Measurements from ENCODE around the gene INHBB.

INHBB gene

DNA sequence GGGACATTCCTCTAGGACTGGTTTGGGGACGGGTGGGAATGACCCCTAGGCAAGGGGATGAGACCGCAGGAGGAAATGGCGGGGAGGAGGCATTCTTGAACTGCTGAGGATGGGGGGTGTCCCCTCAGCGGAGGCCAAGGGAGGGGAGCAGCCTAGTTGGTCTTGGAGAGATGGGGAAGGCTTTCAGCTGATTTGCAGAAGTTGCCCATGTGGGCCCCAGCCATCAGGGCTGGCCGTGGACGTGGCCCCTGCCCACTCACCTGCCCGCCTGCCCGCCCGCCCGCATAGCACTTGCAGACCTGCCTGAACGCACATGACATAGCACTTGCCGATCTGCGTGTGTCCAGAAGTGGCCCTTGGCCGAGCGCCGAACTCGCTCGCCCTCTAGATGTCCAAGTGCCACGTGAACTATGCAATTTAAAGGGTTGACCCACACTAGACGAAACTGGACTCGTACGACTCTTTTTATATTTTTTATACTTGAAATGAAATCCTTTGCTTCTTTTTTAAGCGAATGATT, 4.9 kb downstream of the INHBB start:
- H3K4me3 ChIP-seq (ENCODE audit: low read length): no peak overlapping the region

DNA sequence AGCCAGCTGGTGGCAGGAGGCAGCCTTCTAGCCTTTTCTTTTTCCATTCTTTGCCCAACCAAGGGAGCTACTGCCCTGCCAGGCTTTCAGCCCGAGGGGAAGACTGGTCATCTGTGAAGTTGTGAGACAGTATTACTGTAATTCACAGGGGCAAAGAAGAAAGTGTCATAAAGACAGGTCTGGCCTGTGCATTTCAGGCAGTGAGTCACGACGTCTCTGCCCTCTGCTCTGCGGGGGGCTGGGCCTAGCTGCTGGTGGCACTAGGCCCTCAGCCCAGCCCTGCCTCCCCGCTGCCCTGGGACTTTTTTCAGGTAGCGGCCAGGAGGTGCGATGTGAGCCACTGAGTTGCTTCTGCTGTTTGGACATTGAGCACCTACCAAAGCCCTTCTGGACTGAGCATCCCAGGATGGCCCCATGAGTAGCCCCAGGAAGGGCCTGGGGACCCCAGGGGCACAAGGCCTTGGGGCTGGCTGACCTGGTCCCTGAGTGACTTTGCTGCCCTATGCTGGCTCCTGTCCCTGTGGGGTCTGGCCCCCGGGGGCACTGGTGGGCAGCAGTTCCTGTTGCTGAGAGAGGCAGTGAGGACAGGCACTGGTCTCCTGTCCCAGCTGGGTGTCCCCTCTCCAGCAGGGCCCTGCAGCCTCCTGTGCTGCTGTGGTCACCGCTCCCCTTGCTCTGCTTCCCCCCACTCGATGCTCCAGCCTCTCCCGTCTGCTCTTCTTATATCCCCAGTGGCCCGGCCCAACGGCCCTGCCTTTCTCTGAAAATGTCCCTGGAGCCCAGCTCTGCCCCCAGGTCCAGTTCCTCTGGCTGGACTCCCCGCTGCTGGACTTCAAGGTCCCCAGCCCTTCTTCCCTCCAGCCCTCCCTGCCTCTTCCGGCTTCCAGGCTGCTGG, 7.0 kb downstream of the INHBB start:
- no peak overlapping the region for H3K4me3 ChIP-seq (ENCODE audit: low read length)
- no peak for DNase-seq (ENCODE audit: low read depth, low spot score)

More for the DNA sequence above, 4.9 kb downstream of the INHBB start:
- DNase-seq (ENCODE audit: low read depth, low spot score): no peak

DNA sequence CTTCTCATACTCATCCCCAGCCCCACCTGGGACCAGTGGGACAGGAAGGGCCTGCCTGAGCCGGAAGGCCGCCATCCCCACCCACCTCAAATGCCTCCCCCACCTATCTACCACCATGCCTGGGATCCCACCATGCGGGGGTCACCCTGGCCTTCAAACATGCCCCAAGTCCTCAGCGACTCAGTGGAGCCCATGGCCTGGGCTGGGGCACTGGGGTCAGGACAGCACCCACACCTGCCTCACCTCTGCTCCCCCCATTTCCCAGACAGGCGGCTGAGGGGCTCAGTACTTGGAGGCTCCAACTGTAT, 7.6 kb downstream of the INHBB start:
- DNase-seq (ENCODE audit: low read depth, low spot score): no peak
- no peak overlapping the region for H3K4me3 ChIP-seq (ENCODE audit: low read length)

DNA sequence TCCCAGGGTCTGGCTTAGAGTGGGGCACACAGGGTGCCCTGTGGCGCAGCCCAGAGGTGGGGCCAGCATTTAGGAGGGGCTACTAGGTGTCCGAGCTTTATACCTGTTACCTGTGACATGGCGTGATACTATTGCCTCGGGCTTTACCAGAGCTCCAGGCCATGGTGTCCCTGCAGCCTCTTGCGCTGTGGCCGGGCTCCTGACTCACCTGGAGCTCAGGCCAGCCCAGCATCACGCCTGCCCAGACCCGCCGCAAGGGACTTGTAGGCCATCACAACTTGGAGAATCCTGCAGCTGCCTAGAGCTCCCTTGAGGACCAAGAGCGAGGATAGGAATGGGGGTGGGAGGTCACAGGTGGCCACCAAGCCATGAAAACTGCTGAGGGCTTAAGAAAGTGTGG, 8.0 kb downstream of the INHBB start:
- DNase-seq (ENCODE audit: low read depth, low spot score): no peak
- no peak overlapping the region for H3K4me3 ChIP-seq (ENCODE audit: low read length)

DNA sequence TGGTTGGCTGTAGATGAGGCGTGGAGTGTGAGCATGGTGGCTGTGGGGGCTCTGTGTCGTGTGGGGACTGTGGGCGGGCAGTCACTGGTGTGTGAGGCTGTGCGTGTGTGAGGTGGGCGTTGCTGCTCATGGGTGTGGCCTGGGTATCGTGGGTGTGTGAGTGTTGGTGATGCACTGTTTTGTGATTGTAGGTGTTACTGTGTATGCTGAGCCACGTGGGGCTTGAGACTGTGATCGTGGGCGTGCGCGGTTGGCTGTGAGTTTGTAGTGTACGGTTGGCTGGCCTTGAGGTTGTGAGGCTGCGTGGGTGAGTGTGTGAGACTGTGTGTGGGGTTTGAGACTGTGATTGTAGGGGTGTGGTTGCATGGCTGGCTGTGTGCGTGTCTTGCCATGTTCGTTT, 8.5 kb downstream of the INHBB start:
- no peak for DNase-seq (ENCODE audit: low read depth, low spot score)
- no peak overlapping the region for H3K4me3 ChIP-seq (ENCODE audit: low read length)

DNA sequence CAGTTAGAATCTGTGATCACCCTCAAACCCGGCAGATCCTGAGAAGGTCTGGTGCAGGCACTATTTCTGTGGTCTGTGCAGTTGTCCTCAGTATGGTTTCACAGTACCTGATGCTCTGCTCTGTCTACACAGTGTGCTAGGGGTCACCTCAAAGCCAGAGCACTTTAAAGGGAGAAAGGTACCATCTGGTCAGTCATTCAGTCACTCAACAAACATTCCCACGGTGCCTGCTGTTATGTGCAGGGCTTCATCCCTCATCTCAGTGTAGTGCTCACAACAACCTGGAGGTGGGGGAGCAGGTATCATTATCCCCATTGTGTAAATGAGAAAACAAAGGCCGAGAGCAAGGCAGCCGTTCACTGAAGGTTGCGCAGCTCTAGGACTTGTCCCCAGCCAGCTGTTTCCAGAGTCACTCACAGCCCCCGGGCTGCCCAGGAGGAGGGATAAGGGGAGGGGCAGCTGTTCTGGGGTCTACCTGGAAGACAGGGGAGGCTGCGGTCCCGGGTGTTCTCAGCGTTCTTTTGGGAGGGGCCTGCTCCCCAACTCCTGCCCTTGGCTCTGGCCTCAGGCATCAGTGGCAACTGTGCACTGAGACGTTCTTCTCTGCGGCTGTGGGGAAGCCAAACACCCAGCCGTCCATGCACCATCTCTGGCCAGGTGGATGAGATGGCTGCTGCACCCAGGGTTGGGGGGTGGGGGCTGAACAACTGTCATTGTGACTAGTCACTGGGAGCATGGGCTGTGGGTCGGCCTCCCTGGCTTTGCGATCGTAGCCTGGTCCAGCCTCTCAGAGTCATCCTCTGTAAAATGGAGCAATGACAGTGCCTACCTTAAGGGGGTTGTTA, 9.2 kb downstream of the INHBB start:
- no peak for DNase-seq (ENCODE audit: low read depth, low spot score)
- H3K4me3 ChIP-seq (ENCODE audit: low read length): no peak overlapping the region

DNA sequence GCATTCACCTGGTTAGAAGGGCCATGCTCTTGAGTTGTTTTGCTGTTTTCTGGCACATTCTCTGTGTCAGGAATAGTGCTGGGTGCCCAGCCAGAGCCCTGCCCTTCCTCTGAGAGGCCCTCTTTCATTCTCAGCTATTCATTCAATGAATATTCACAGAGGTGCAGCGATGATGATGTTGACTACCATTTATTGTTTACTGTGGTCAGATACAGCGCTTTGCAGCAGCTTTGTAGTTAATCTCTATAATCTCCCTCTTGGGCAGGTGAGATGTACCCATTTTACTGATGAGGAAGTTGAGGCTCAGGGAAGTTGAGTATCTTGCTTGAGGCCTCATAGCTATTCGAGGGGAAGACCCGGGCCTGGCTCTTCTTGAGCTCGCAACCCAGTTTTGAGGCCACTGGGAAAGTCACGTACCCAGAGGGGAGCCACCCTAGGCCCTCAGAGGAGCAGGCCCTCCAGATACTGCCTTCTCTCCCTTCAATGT, 9.9 kb downstream of the INHBB start:
- no peak for DNase-seq (ENCODE audit: low read depth, low spot score)
- no peak overlapping the region for H3K4me3 ChIP-seq (ENCODE audit: low read length)

DNA sequence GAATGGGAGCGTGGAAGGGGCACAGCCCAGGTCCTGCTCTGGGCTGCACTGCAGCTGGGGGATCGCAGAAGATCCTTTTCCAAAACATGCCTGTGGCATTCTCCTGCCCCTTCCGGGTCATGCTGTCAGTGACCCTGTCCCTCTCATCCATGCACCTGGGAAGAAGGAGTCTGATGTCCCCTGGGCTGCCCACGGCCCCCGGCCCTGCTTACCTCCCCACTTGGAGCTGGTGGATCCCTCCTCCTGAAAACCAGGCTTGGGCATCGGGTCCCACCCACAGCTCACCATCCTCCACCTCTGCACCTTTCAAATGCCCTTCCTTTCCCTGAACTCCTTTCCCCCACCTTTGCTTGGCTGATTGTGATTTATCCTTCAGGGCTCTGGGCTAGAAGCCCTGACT, 11.8 kb downstream of the INHBB start:
- DNase-seq (ENCODE audit: low read depth, low spot score): no peak
- no peak overlapping the region for H3K4me3 ChIP-seq (ENCODE audit: low read length)

DNA sequence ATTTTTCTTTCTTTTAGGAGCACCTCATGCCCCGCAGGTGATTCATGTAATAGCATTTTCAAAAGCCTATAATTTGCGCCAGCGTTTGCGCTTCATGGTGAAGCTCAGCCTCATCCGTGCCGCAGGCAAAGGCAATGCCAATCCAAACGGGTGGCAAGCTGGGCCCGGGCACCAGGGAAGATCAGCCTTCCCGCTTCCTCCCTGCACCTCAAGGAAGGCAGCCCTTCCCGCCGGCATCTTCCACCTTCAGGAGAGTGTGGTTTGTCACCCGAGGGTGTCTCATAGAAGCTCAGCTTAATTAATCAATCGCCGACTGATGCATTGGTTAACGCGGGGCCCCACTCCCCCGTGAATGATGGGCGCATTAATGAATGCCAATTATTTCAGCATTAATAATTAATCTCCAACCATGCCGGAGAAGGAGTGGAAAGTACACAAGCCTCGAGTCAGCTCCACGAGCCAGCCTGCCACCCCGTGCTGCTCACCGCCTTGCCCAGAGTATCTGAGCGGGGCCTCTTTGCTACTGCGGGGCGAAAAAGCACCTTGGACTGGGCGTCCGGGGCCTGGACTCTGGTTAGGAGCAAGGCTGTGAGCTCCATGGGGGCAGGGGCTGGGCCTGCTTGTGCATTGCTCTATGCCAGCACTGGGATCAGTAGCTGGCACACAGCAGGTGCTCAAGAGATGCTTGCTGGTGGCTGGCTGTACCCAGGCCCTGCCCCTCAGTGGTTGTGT, 13.0 kb downstream of the INHBB start:
- DNase-seq (ENCODE audit: low read depth, low spot score): no peak
- no peak overlapping the region for H3K4me3 ChIP-seq (ENCODE audit: low read length)

DNA sequence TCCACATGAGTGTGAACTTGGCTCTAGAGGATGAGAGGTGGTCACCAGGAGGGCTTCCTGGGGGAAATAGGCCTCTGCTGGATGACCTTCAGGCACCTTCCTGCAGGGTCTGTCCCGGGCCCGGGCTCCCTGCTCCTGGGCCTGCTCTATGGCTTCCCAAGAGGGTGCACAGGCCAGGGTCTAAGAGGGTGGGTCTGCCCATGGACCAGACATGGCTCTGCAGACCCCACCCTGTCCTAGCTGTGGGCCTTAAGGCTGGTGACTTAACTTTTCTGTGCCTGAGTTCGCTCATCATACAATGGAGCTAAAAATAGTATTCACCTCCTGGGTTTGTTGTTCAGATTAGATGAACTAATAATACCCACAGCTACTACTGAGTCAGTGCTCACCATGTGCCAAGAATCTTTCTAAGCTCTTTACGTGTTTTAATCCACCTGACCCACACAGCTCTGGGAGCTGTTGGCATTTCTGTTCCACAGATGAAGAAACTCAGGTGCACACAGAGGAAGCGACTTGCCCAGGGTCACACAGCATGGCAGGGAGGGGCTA, 14.4 kb downstream of the INHBB start:
- no peak for DNase-seq (ENCODE audit: low read depth, low spot score)
- H3K4me3 ChIP-seq (ENCODE audit: low read length): no peak overlapping the region

DNA sequence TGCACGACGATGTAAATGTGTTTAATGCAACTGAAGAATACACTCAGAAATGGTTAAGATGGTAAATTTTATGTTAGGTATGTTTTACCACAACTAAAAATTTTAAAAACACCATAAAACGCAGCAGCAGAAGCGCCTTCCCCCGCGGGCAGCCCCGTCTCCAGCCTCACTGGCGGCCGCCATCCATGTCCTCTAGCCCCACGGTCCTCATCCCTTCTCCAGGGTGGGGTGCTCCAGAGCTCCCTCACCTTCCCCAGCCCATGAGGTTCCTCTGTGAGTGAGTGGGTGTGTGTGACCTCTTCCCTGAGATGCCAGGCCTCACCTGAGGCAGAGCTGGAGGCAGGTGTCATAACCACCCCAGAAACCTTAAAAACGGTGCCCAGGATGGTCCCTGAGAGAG, 17.0 kb downstream of the INHBB start:
- no peak overlapping the region for H3K4me3 ChIP-seq (ENCODE audit: low read length)
- no peak for DNase-seq (ENCODE audit: low read depth, low spot score)

DNA sequence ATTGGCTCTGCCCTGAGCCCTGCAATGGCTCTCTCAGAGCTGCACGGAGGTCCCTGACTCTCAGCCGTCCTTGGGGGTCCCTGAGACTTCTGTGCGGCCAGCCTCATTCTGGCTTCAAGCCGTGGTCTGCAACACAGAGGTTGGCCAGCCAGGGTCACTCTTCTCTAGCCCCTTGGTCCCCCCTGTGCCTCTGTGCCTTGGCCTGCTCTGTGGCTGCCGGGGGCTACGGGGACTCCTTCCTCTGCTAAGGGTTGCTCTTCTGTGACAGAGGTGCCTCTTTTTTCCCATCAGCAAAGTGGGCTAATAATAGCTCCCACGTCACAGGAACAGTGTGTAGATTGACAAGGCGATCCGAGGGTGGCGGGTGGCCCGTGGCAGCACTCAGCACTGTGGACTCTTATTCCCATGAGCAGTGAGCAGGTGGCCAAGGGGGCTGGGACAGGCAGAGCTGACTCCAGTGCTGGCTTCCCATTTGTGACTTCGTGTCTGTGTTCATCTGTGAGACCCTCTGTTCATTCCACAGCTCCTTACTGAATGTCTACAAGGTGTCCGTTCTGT, 19.4 kb downstream of the INHBB start:
- DNase-seq (ENCODE audit: low read depth, low spot score): no peak
- H3K4me3 ChIP-seq (ENCODE audit: low read length): no peak overlapping the region

DNA sequence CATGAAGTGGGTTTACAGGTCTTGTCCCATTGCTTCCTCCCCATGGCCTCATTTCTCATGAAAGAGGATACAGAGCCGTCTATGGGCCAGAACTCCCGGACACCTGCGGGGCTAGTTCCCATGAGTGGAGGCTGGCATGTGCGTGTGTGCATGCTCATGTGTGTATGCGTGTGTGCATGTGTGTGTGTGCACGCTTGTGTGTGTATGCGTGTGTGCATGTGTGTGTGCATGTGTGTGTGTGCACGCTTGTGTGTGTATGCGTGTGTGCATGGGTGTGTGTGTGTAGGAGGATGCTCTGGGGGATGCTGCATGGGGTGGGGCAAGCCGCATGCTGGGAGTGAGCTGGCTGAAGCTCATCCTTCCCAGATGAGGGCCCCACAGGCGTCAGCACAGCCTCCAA, 20.8 kb downstream of the INHBB start:
- H3K4me3 ChIP-seq (ENCODE audit: low read length): no peak overlapping the region
- no peak for DNase-seq (ENCODE audit: low read depth, low spot score)

DNA sequence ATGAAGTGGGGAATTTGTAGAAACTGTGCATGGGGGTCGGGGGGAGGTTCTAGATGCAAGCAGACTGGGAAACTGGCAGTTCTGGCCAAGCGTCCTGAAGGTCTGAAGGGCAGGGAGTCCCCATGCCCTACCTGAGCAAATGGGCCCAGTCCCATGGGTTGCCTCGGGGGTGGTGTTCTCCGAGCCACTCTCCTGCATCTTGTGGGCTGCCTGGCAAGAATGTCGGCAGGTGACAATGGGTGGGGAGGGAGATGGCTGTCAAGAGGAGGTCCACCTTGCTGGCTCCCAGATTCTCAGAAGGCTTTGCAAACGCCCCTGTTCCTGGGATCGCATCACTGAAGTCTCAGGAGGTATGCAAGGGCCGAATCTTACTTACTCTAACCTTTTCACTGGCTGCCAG, 21.3 kb downstream of the INHBB start:
- H3K4me3 ChIP-seq (ENCODE audit: low read length): no peak overlapping the region
- DNase-seq (ENCODE audit: low read depth, low spot score): no peak

DNA sequence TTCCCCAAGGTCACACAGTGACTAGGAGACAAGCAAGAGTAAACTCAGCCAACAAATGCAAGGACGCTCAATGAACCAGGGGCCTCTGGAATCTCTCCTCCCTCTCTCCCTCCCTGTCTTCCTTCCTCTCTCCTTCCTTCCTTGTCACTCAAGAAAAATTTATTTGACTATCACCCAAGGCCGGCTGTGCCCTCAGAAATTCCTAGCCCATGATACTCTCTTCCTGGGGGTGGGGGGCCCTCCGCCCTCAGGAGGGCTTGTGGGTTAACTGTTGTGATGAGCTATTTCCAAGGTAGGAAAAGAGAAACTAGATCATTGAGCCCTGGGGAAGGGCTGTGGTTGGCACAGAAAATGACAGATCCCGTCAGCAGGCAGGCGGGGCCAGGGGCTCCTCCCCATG, 21.7 kb downstream of the INHBB start:
- DNase-seq (ENCODE audit: low read depth, low spot score): no peak
- H3K4me3 ChIP-seq (ENCODE audit: low read length): no peak overlapping the region

DNA sequence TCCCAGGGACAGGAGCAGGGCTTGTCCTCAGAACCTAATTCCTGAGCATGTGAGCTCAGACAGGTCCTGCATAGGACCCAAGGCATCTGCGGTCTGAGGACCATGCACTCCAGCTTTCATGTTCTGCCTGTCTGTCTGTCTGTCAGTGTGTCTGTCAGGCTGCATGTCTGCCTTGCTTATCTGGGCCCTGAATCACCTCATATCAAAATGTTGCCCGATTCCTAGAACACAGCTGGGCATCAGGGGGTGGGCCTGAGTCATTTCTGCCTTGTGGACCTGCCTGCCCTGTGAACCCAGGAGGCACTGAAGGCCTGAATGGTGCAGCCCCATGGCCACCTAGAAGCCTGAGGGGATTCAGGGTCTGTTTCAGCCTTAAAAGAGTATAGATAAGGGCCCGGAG, 22.1 kb downstream of the INHBB start:
- no peak for DNase-seq (ENCODE audit: low read depth, low spot score)
- H3K4me3 ChIP-seq (ENCODE audit: low read length): no peak overlapping the region

DNA sequence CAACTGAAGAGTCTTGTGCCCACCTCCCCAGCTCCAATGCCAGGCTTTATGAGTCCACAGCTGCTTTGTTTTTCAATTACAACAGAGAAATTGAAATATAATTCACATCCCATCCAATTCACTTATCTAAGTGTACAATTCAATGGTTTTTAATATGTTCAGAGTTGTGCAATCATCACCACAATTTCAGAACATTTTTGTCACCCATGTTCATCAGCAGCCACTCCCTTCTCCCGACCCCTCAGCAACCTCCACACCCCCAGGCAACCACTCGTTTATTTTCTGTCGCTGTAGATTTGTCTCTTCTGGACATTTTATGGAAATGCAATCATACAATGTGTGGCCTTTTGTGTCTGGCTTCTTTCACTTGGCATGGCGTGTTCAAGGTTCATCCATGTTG, 23.3 kb downstream of the INHBB start:
- DNase-seq (ENCODE audit: low read depth, low spot score): no peak
- no peak overlapping the region for H3K4me3 ChIP-seq (ENCODE audit: low read length)

DNA sequence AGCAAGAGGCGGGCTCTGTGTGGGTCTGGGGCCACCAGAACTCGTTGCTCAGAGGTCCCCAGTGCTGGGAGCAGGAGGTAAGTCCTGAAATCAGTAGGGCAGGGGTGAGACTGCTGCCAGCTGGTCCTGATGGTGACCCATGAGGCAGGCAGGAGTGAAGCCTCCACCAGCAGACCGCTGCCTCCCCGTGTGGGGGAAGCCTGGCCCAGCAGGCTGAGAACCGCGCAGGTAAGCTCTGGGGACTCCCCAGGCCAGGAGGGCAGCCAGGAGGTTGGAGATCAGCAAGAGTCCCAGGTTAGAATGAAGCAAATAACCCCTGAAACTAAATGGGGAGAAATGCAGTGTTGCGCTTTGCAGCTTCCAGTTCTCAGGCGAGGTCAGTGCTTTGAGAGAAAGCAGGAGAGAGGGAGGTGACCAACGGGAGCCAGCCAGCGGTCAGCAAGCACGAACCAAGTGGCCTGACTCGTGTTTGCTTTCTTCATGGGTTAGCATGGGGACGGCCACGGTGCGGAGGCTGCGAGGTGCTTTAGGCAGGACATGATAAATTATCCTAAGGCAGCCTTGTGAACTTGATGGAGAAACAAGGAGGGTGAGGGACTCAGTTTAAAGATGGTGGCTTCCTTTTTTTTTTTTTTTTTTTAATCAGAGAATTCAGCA, 26.2 kb downstream of the INHBB start:
- no peak overlapping the region for H3K4me3 ChIP-seq (ENCODE audit: low read length)
- DNase-seq (ENCODE audit: low read depth, low spot score): no peak

DNA sequence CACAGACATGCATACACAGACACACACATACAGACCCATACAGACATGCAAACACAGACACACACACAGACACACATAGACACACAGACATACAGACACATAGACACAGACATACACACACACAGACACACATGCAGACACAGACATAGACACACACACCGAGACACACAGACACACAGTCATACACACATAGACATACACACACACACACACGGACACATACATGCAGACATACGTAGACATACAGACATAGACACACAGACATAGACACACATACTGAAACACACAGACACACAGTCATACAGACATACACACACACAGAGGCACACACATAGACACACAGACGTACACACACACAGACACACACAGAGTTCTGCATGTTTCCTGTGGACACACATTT, 26.9 kb downstream of the INHBB start:
- no peak overlapping the region for H3K4me3 ChIP-seq (ENCODE audit: low read length)

More for the DNA sequence above, 26.9 kb downstream of the INHBB start:
- DNase-seq (ENCODE audit: low read depth, low spot score): no peak
